Measurements from ENCODE around the gene CAMKMT. TPM values are rescaled to one million over a fixed set of nuclear protein-coding genes. Genes with fewer than 3 reads are reported as not detected.

The CAMKMT gene
- total and polyA plus RNA-seq, 2 experiments from 2014 or later, result 26.5 to 29.5 TPM

- H3K4me3 ChIP-seq, result no peak overlapping the region
- H3F3A ChIP-seq (replicated peaks; ENCODE audit: low read depth), result no peaks in the 10 kb centered on the region
- Mint-ChIP-seq H3K4me3 (no peak overlapping the region), H3K4me1 (peaks cover 34% of the 10 kb centered on the region), H3K36me3 (ENCODE audit: low read depth) (no peaks in the 10 kb centered on the region), H3K9me3 (no peaks in the 10 kb centered on the region), H3K27ac (peak overlapping the region; percentile 11; the same call in 1 of the 2 replicates), H3K27me3 (ENCODE audit: insufficient read depth, low read depth, poor library complexity) (peaks cover 1% of the 10 kb centered on the region)
- H3K79me2 ChIP-seq (replicated peaks; ENCODE audit: insufficient read depth), result no peaks in the 10 kb centered on the region
- H3K36me3 ChIP-seq (ENCODE audit: insufficient read depth), result no peaks in the 10 kb centered on the region
- no peak overlapping the region for H3K27ac ChIP-seq (ENCODE audit: low read depth)
- H3K9me2 ChIP-seq (ENCODE audit: insufficient read depth), result no peaks in the 10 kb centered on the region
- H3K4me2 ChIP-seq, result 0 out of 2 replicates have a peak overlapping the region, but pooled peaks have one; percentile 1
- H3K27me3 ChIP-seq (ENCODE audit: insufficient read depth), result no peaks in the 10 kb centered on the region
- DNase-seq (ENCODE audit: low spot score), result no peak
- TF ChIP-seq STAT1 (IDR thresholded peaks at IDR 0.05; ENCODE audit: unreplicated experiment), result no peak
- no peak for TF ChIP-seq POLR2AphosphoS5 (IDR thresholded peaks at IDR 0.05; ENCODE audit: low read depth)
- TF ChIP-seq CREB1 (CRISPR knock-in tag; IDR thresholded peaks at IDR 0.05; ENCODE audit: low read depth), result no peak
- no peak for TF ChIP-seq ZNF462 (CRISPR knock-in tag; IDR thresholded peaks at IDR 0.05)
- no peak for TF ChIP-seq ETS1 (IDR thresholded peaks at IDR 0.05)
- no peak for TF ChIP-seq JUNB (IDR thresholded peaks at IDR 0.05; ENCODE audit: unreplicated experiment)
- no peak for TF ChIP-seq CTCF (conservative IDR thresholded peaks at IDR 0.05; ENCODE audit: low read depth in 2 of 2)
- TF ChIP-seq NANOG (IDR thresholded peaks at IDR 0.05; ENCODE audit: borderline replicate concordance), result no peak
- no peak for TF ChIP-seq EZH2phosphoT487 (IDR thresholded peaks at IDR 0.05; ENCODE audit: unreplicated experiment)
- no peak for TF ChIP-seq REST (IDR thresholded peaks at IDR 0.05; ENCODE audit: unreplicated experiment)
- TF ChIP-seq EZH2 (IDR thresholded peaks at IDR 0.05; ENCODE audit: low read depth, unreplicated experiment), result no peak
- no peak for TF ChIP-seq ZNF331 (CRISPR knock-in tag; IDR thresholded peaks at IDR 0.05; ENCODE audit: low read depth)
- no peak for TF ChIP-seq ZNF114 (CRISPR knock-in tag; IDR thresholded peaks at IDR 0.05)
- no peak overlapping the region for H2AFZ ChIP-seq
- peaks cover 39% of the 10 kb centered on the region for H3K4me1 ChIP-seq (ENCODE audit: insufficient read depth)
- ATAC-seq, result peak; percentile 60
- H4K20me1 ChIP-seq (replicated peaks; ENCODE audit: insufficient read depth), result no peaks in the 10 kb centered on the region
Observed at GRCh38 chr2:44656460-44656859, 294.7 kb downstream of the CAMKMT start.

Data from GM23338 (cell line).